Caco-2 (cell line): ENCODE results near the gene ZYX. TPM values are rescaled to one million over a fixed set of nuclear protein-coding genes. Genes with fewer than 3 reads are reported as not detected.

Experiments used
- BruUV-seq: library from RNA; stranded (reverse); fragments of 400-500 nt; replicated peaks from 2 replicates; lab custom pipeline; 2021; lab: Mats Ljungman, UMichigan
- CTCF ChIA-PET: fragments of 300-600 bp; sonication (Branson Sonifier 250); formaldehyde crosslinking; loops from one replicate; lab custom pipeline; 2022; ENCODE audit warnings: antibody characterized with exemption; lab: Charles Lee
- POLR2A ChIA-PET: fragments of 300-600 bp; sonication (Branson Sonifier 250); formaldehyde crosslinking; loops from one replicate; lab custom pipeline; 2022; ENCODE audit warnings: antibody characterized with exemption; lab: Charles Lee
- DNase-seq, 2 experiments: peaks; one replicate each; pipeline versions ENCODE4 v3.0.0 to v3.0.0-alpha.2; 2020 to 2022
- H3K27me3 ChIP-seq: replicated peaks from 2 replicates; pipeline ENCODE4 v1.6.0; 2011; ENCODE audit warnings: low read length; ENCODE audit not compliant: control insufficient read depth, insufficient read depth
- H3K36me3 ChIP-seq: 2 replicates; pipeline ENCODE4 v1.5.1; 2011; ENCODE audit warnings: low read length; ENCODE audit not compliant: control insufficient read depth, insufficient read depth
- H3K4me1 ChIP-seq: fragments of 250-450 bp; sonication (Bioruptor Pico); 2 replicates; pipeline ENCODE4 v1.5.1; 2020; ENCODE audit warnings: mild to moderate bottlenecking
- H3K4me3 ChIP-seq: 2 replicates; pipeline ENCODE4 v1.5.1; 2011; ENCODE audit warnings: low read depth, mild to moderate bottlenecking, control low read depth, low read length
- H3K9me3 ChIP-seq: fragments of 250-450 bp; sonication (Bioruptor Pico); 2 replicates; pipeline ENCODE4 v1.5.1; 2020; ENCODE audit warnings: mild to moderate bottlenecking, moderate library complexity
- H3K27ac Mint-ChIP-seq: one replicate; pipeline ENCODE4 v1.8.0; 2022; ENCODE audit warnings: mixed read lengths; ENCODE audit not compliant: unreplicated experiment
- H3K27me3 Mint-ChIP-seq: one replicate; pipeline ENCODE4 v1.8.0; 2022; ENCODE audit warnings: mixed read lengths; ENCODE audit not compliant: insufficient read depth, unreplicated experiment
- H3K36me3 Mint-ChIP-seq: one replicate; pipeline ENCODE4 v1.8.0; 2022; ENCODE audit warnings: mild to moderate bottlenecking, mixed read lengths; ENCODE audit not compliant: insufficient read depth, unreplicated experiment
- H3K4me1 Mint-ChIP-seq: one replicate; pipeline ENCODE4 v1.8.0; 2022; ENCODE audit warnings: low read depth, mixed read lengths; ENCODE audit not compliant: unreplicated experiment
- H3K4me3 Mint-ChIP-seq: one replicate; pipeline ENCODE4 v1.8.0; 2022; ENCODE audit warnings: mild to moderate bottlenecking, moderate library complexity, mixed read lengths; ENCODE audit not compliant: unreplicated experiment
- H3K9me3 Mint-ChIP-seq: one replicate; pipeline ENCODE4 v1.8.0; 2022; ENCODE audit warnings: mixed read lengths; ENCODE audit not compliant: unreplicated experiment
- intact Hi-C: fragments of 100-400 bp; cut with micrococcal nuclease; formaldehyde crosslinking; loops from one replicate; pipeline ENCODE4 v1.10.0; 2022; ENCODE audit not compliant: unreplicated experiment
- total RNA-seq: library from RNA; stranded (reverse); gene quantifications from 2 replicates; pipeline ENCODE4 v1.2.3, GENCODE V29; 2022
- TF ChIP-seq, protein P1 (sequence below), 2 experiments: fragments of 200-600 bp in 1 of 2; IDR thresholded peaks; 1 replicate in 1 of 2; 2 replicates in 1 of 2; pipeline versions ENCODE4 v1.5.1 to v1.8.0; 2011 to 2022; ENCODE audit warnings: antibody characterized with exemption in 1 of 2, control low read depth in 1 of 2, inconsistent platforms in 1 of 2, low read depth in 1 of 2, low read length in 1 of 2, mild to moderate bottlenecking in 1 of 2, moderate library complexity in 1 of 2; ENCODE audit not compliant: insufficient read depth in 1 of 2, severe bottlenecking in 1 of 2, unreplicated experiment in 1 of 2

ZYX gene
- total RNA-seq, 1 experiment from 2014 or later = 147 TPM

DNA sequence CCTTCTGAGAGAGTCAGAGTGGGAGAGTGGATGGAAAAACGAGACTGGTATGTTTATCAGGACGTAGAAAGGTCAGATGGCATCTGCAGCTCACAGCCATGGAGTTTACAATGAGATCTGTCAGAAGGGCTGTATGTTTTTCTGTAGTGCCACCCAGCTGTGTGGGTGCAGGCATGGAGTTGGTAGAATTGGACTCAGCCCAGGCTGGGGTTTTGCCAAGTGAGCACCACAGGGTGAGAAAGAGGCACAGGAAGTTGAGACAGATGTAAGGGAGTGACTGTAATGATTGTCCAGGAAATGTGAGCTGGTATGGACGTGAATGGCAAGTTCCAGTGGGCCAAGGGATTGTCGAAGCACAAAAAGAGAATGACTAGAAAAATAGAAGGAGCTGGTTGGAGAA, 9.1 kb upstream of the ZYX start:
- H3K36me3 Mint-ChIP-seq = peaks cover 11% of the 10 kb centered on the region
- no peaks in the 10 kb centered on the region for H3K9me3 Mint-ChIP-seq
- no peak overlapping the region for H3K4me3 ChIP-seq
- H3K27ac Mint-ChIP-seq = peak overlapping the region; percentile 96
- peaks cover 50% of the 10 kb centered on the region for H3K4me1 ChIP-seq
- ChIA-PET POLR2A (interaction anchor here (0.6 kb wide), 1 partner anchor 8 kb away, joined by 3 read pairs; no protein-coding TSS in a partner anchor), CTCF (interaction anchor here (0.6 to 2.3 kb wide), 5 partner anchors 8 to 132 kb away, joined by 3 to 9 read pairs (median 5); partner anchors contain the start of genes EPHA1 and GSTK1)
- DNase-seq = peak in 1 of 2 experiments; percentile 31
- H3K27me3 ChIP-seq = no peaks in the 10 kb centered on the region
- BruUV-seq = no TSS peak
- no peaks in the 10 kb centered on the region for H3K27me3 Mint-ChIP-seq
- TF ChIP-seq, protein P1, sequence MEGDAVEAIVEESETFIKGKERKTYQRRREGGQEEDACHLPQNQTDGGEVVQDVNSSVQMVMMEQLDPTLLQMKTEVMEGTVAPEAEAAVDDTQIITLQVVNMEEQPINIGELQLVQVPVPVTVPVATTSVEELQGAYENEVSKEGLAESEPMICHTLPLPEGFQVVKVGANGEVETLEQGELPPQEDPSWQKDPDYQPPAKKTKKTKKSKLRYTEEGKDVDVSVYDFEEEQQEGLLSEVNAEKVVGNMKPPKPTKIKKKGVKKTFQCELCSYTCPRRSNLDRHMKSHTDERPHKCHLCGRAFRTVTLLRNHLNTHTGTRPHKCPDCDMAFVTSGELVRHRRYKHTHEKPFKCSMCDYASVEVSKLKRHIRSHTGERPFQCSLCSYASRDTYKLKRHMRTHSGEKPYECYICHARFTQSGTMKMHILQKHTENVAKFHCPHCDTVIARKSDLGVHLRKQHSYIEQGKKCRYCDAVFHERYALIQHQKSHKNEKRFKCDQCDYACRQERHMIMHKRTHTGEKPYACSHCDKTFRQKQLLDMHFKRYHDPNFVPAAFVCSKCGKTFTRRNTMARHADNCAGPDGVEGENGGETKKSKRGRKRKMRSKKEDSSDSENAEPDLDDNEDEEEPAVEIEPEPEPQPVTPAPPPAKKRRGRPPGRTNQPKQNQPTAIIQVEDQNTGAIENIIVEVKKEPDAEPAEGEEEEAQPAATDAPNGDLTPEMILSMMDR (IDR thresholded peaks at IDR 0.05; ENCODE audit: insufficient read depth in 1 of 2, low read depth in 1 of 2, low read length in 1 of 2, severe bottlenecking in 1 of 2, unreplicated experiment in 1 of 2) = no peak
- H3K9me3 ChIP-seq = no peaks in the 10 kb centered on the region
- H3K4me1 Mint-ChIP-seq = peaks cover 46% of the 10 kb centered on the region
- intact Hi-C loops = no loop called here
- no peaks in the 10 kb centered on the region for H3K36me3 ChIP-seq
- H3K4me3 Mint-ChIP-seq = no peak overlapping the region

DNA sequence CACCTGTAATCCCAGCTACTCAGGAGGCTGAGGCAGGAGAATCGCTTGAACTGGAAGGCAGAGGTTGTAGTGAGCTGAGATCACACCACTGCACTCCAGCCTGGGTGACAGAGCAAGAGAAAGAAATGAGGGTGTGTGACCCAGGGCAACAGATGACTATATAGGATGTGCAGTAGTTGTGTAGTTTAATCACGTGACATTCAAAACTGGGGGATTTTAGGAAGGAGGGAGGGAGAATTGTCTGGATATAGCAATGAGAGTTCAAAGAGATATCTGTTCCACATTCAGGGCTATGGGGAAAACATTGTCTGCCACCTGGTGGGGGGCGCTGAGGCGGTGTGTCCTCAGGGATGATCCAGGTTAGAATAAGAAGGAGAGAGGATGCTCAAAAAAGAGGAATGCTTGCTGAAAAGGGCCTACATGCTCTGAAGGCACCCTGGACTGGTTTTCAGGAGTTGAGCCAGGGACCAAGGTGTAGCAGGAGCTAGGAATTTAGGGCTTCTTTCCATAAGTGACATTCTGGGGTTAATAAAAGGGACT, 7.8 kb upstream of the ZYX start:
- Mint-ChIP-seq H3K4me3 (no peak overlapping the region), H3K36me3 (peaks cover 11% of the 10 kb centered on the region), H3K9me3 (no peaks in the 10 kb centered on the region), H3K27ac (no peak overlapping the region), H3K4me1 (peaks cover 40% of the 10 kb centered on the region), H3K27me3 (no peaks in the 10 kb centered on the region)
- peak in 1 of 2 experiments; percentile 70 for DNase-seq
- Histone ChIP-seq H3K27me3 (no peaks in the 10 kb centered on the region), H3K4me3 (no peak overlapping the region), H3K9me3 (no peaks in the 10 kb centered on the region), H3K4me1 (peaks cover 39% of the 10 kb centered on the region), H3K36me3 (no peaks in the 10 kb centered on the region)
- POLR2A ChIA-PET = no interaction called here
- intact Hi-C loops = loop anchor here (1.0 kb wide), 2 partner anchors 52 to 133 kb away; no protein-coding TSS in a partner anchor
- TF ChIP-seq, protein P1 (IDR thresholded peaks at IDR 0.05; ENCODE audit: insufficient read depth in 1 of 2, low read depth in 1 of 2, low read length in 1 of 2, severe bottlenecking in 1 of 2, unreplicated experiment in 1 of 2) = peak; percentile 34 to 75
- no TSS peak for BruUV-seq
- CTCF ChIA-PET = interaction anchor here (1.1 to 2.3 kb wide), 3 partner anchors 28 to 133 kb away, joined by 3 to 9 read pairs (median 5); partner anchors contain the start of gene GSTK1

DNA sequence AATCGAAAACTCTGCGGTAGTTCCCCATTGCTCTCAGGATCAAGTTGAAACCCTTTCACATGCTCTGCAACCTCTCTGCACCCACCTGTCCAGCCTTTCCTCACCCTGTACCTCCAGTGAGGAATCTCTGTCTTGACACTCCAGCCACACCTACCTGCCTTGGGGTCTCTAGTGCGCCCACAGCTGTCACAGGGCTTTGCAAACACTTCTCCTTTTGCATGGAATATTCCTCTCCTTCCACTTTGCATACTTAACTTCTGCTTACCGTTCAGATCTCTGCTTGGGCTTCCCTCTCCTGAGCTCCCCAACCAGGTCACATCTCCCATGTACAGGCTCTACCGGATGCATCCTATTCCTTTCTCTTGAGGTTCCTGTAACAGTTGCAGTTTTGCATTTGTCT, 6.6 kb upstream of the ZYX start:
- CTCF ChIA-PET = interaction anchor here (1.6 kb wide), 1 partner anchor 134 kb away, joined by 4 read pairs; no protein-coding TSS in a partner anchor
- peaks cover 16% of the 10 kb centered on the region for H3K36me3 Mint-ChIP-seq
- H3K4me1 Mint-ChIP-seq = peaks cover 44% of the 10 kb centered on the region
- no peak for DNase-seq
- intact Hi-C loops = no loop called here
- POLR2A ChIA-PET = no interaction called here
- BruUV-seq = no TSS peak
- TF ChIP-seq, protein P1 (IDR thresholded peaks at IDR 0.05; ENCODE audit: insufficient read depth in 1 of 2, low read depth in 1 of 2, low read length in 1 of 2, severe bottlenecking in 1 of 2, unreplicated experiment in 1 of 2) = no peak
- H3K9me3 ChIP-seq = no peaks in the 10 kb centered on the region
- H3K27me3 Mint-ChIP-seq = no peaks in the 10 kb centered on the region
- H3K27ac Mint-ChIP-seq = no peak overlapping the region
- H3K4me3 ChIP-seq = no peak overlapping the region
- H3K4me3 Mint-ChIP-seq = no peak overlapping the region
- H3K9me3 Mint-ChIP-seq = no peaks in the 10 kb centered on the region
- no peaks in the 10 kb centered on the region for H3K36me3 ChIP-seq
- H3K27me3 ChIP-seq = no peaks in the 10 kb centered on the region
- peaks cover 37% of the 10 kb centered on the region for H3K4me1 ChIP-seq
